Glutamatergic neuron (in vitro differentiated cells): ENCODE measurements around the gene NCL. TPM values are rescaled to one million over a fixed set of nuclear protein-coding genes. Genes with fewer than 3 reads are reported as not detected.

Experiments used
- DNase-seq: peaks from one replicate; pipeline ENCODE4 v3.0.0; 2022
- H3K27ac Mint-ChIP-seq: one replicate; pipeline ENCODE4 v1.8.0; 2020; ENCODE audit warnings: mild to moderate bottlenecking, mixed read lengths, inconsistent platforms; ENCODE audit not compliant: unreplicated experiment
- H3K27me3 Mint-ChIP-seq: one replicate; pipeline ENCODE4 v1.8.0; 2020; ENCODE audit warnings: mild to moderate bottlenecking, moderate library complexity, mixed read lengths, inconsistent platforms; ENCODE audit not compliant: unreplicated experiment
- H3K36me3 Mint-ChIP-seq: one replicate; pipeline ENCODE4 v1.8.0; 2020; ENCODE audit warnings: mild to moderate bottlenecking, mixed read lengths, inconsistent platforms; ENCODE audit not compliant: unreplicated experiment
- H3K4me1 Mint-ChIP-seq: one replicate; pipeline ENCODE4 v1.8.0; 2020; ENCODE audit warnings: mild to moderate bottlenecking, low read depth, mixed read lengths, inconsistent platforms; ENCODE audit not compliant: unreplicated experiment
- H3K4me3 Mint-ChIP-seq: one replicate; pipeline ENCODE4 v1.8.0; 2020; ENCODE audit warnings: mild to moderate bottlenecking, mixed read lengths, inconsistent platforms; ENCODE audit not compliant: unreplicated experiment
- H3K9me3 Mint-ChIP-seq: one replicate; pipeline ENCODE4 v1.8.0; 2020; ENCODE audit warnings: mild to moderate bottlenecking, moderate library complexity, mixed read lengths, inconsistent platforms; ENCODE audit not compliant: unreplicated experiment
- CTCF ChIP-seq: fragments of 200-600 bp; sonication (generic); IDR thresholded peaks from one replicate; pipeline ENCODE4 v1.5.0; 2021; ENCODE audit not compliant: partially characterized antibody, unreplicated experiment
- total RNA-seq: library from RNA; stranded (reverse); fragmentation: NEBNext Ultra II Directional; extraction: Animal tissue kit (Norgen Biotek cat#: 25700); gene quantifications from one replicate; pipeline ENCODE4 v1.2.1, GENCODE V29; 2021; ENCODE audit not compliant: unreplicated experiment

The NCL gene
- total RNA-seq, 1 donor from 2014 or later = 320 TPM

GRCh38 chr2:231458368-231458767, 5.9 kb downstream of the NCL start:
- no peak for TF ChIP-seq CTCF
- Mint-ChIP-seq H3K36me3 (peaks cover 6% of the 10 kb centered on the region), H3K27ac (no peak overlapping the region), H3K4me1 (peaks cover 10% of the 10 kb centered on the region), H3K9me3 (peaks cover under 1% of the 10 kb centered on the region), H3K27me3 (peaks cover 5% of the 10 kb centered on the region), H3K4me3 (no peak overlapping the region)
- no peak for DNase-seq

- no peak overlapping the region for H3K4me3 Mint-ChIP-seq
- no peaks in the 10 kb centered on the region for H3K4me1 Mint-ChIP-seq
- no peak for TF ChIP-seq CTCF
- H3K36me3 Mint-ChIP-seq = peaks cover 6% of the 10 kb centered on the region
- peaks cover 2% of the 10 kb centered on the region for H3K27me3 Mint-ChIP-seq
- no peak overlapping the region for H3K27ac Mint-ChIP-seq
- no peak for DNase-seq
- no peaks in the 10 kb centered on the region for H3K9me3 Mint-ChIP-seq
Measured at GRCh38 chr2:231457101-231457500, 7.2 kb downstream of the NCL start.

DNA sequence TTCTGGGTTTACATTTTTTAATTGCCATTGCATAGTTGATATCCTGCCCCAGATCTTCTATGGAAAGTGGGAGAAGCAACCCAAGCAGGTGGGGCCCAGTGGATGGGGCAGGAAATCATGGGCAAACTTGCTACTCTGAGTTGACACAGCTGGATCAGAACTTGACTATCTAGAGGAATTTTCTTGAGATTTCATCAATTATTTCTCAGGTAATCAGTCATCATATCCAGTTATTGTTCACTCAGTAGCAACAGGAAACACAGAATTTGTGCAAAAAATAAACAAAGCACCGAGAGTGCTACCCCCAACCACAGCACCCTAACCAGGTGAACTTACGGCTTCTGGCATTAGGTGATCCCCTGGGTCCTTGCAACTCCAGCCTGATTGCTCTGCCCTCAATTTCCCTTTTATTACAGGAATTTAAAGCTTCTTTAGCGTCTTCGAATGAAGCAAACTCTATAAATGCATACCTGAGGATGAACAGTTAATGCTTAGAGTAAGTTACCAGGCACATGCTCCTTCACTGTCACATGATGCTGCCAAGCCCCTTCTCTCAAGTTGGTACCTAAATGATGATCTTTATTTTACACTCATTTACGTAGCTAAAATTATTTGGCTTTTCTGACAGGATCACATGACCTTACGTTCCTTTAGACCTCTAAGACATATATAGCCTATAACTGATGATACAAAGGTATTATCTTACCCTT, 7.8 kb downstream of the NCL start:
- Mint-ChIP-seq H3K27ac (no peak overlapping the region), H3K27me3 (peaks cover 2% of the 10 kb centered on the region), H3K36me3 (peaks cover 3% of the 10 kb centered on the region), H3K4me1 (no peaks in the 10 kb centered on the region), H3K9me3 (peaks cover 1% of the 10 kb centered on the region), H3K4me3 (no peak overlapping the region)
- DNase-seq = no peak
- TF ChIP-seq CTCF = no peak

- no peak overlapping the region for H3K27ac Mint-ChIP-seq
- peaks cover 2% of the 10 kb centered on the region for H3K27me3 Mint-ChIP-seq
- H3K4me1 Mint-ChIP-seq = no peaks in the 10 kb centered on the region
Measured at GRCh38 chr2:231455890-231456289, 8.4 kb downstream of the NCL start.

More at GRCh38 chr2:231455890-231456289, 8.4 kb downstream of the NCL start:
- no peaks in the 10 kb centered on the region for H3K36me3 Mint-ChIP-seq
- TF ChIP-seq CTCF = no peak
- H3K4me3 Mint-ChIP-seq = no peak overlapping the region
- H3K9me3 Mint-ChIP-seq = peaks cover 2% of the 10 kb centered on the region
- no peak for DNase-seq
